Thoracic aorta (tissue), 2 donors: Measurements from ENCODE around the gene PRSS38. TPM values are rescaled to one million over a fixed set of nuclear protein-coding genes. Genes with fewer than 3 reads are reported as not detected.

Experiments used
- ATAC-seq: fragments of 150-250 bp; one replicate; pipeline ENCODE4 v1.8.0; 2017; ENCODE audit warnings: low read depth; ENCODE audit not compliant: insufficient number of reproducible peaks, low FRiP score
- DNase-seq: peaks from one replicate; pipeline ENCODE4 v3.0.0-alpha.2; 2020; ENCODE audit warnings: low spot score
- H3K27ac ChIP-seq, 2 donors: fragments of 200-600 bp; sonication (generic); 1 replicate in 1 of 2; 2 replicates in 1 of 2; pipeline ENCODE4 v1.5.1; 2016; ENCODE audit warnings: mild to moderate bottlenecking in 2 of 2, moderate library complexity in 2 of 2
- H3K27me3 ChIP-seq: fragments of 200-600 bp; sonication (generic); replicated peaks from 2 replicates; pipeline ENCODE4 v1.6.0; 2016; ENCODE audit warnings: mild to moderate bottlenecking; ENCODE audit not compliant: insufficient read depth
- H3K36me3 ChIP-seq: fragments of 200-600 bp; sonication (generic); one replicate; pipeline ENCODE4 v1.5.1; 2016
- H3K4me1 ChIP-seq, 2 donors: fragments of 200-600 bp; sonication (generic); 1 replicate in 1 of 2; 2 replicates in 1 of 2; pipeline versions ENCODE4 v1.5.1 to v1.6.0; 2016; ENCODE audit warnings: low read depth in 2 of 2, mild to moderate bottlenecking in 1 of 2; ENCODE audit not compliant: control insufficient read depth in 1 of 2
- H3K4me3 ChIP-seq: fragments of 200-600 bp; sonication (generic); 2 replicates; pipeline ENCODE4 v1.5.1; 2016; ENCODE audit warnings: mild to moderate bottlenecking
- H3K9me3 ChIP-seq: fragments of 200-600 bp; sonication (generic); 2 replicates; pipeline ENCODE4 v1.5.1; 2016
- total RNA-seq, 2 donors: library from RNA; depleted of rRNA; stranded (reverse); fragments of >200 nt; gene quantifications; one replicate each; pipeline versions ENCODE4 v1.1.0 to v1.2.3, GENCODE V29; 2016
- TF ChIP-seq, protein P1 (sequence below): fragments of 200-600 bp; sonication (generic); IDR thresholded peaks from one replicate; pipeline ENCODE4 v1.5.1; 2019; ENCODE audit warnings: antibody characterized with exemption

PRSS38 gene
- total RNA-seq, 2 donors from 2014 or later: not detected

DNA sequence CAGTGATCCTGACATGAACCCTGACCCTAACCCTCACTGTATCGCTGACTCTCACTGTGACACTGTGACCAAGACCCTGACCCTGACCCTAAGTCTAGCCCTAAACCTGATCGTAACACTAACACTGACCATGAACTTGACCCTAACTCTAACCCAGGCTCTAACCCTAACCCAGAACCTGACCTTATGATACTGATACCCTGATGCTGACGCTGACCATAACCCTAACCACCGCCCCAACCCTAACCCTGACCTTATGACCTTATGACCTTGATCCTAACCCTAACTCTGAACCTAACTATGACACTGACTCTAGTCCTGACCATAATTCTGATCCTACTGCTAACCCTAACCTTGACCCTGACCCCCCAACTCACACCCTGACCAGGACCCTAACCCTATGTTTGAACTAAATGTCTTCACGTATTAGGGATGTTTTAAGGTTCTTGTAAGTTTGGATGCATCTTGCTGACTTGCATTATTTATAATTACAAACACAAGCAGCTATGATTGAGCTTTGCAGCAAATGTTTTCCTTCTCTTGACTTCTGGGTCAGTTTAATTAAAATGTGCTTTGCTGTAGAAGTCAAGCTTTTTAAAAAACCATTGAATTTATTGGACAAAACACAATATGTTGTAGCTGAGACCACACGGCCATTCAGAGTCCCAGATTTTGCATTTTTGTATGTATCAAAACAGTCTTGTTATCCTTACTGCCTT lies 23.9 kb upstream of the PRSS38 start:
- peaks cover 12 to 28% of the 10 kb centered on the region in 2 donors for H3K4me1 ChIP-seq
- TF ChIP-seq, protein P1, sequence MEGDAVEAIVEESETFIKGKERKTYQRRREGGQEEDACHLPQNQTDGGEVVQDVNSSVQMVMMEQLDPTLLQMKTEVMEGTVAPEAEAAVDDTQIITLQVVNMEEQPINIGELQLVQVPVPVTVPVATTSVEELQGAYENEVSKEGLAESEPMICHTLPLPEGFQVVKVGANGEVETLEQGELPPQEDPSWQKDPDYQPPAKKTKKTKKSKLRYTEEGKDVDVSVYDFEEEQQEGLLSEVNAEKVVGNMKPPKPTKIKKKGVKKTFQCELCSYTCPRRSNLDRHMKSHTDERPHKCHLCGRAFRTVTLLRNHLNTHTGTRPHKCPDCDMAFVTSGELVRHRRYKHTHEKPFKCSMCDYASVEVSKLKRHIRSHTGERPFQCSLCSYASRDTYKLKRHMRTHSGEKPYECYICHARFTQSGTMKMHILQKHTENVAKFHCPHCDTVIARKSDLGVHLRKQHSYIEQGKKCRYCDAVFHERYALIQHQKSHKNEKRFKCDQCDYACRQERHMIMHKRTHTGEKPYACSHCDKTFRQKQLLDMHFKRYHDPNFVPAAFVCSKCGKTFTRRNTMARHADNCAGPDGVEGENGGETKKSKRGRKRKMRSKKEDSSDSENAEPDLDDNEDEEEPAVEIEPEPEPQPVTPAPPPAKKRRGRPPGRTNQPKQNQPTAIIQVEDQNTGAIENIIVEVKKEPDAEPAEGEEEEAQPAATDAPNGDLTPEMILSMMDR: no peak
- no peak overlapping the region for H3K4me3 ChIP-seq
- H3K27me3 ChIP-seq: no peaks in the 10 kb centered on the region
- no peak for ATAC-seq
- no peak for DNase-seq
- H3K9me3 ChIP-seq: no peaks in the 10 kb centered on the region
- no peak overlapping the region for H3K27ac ChIP-seq
- no peaks in the 10 kb centered on the region for H3K36me3 ChIP-seq

DNA sequence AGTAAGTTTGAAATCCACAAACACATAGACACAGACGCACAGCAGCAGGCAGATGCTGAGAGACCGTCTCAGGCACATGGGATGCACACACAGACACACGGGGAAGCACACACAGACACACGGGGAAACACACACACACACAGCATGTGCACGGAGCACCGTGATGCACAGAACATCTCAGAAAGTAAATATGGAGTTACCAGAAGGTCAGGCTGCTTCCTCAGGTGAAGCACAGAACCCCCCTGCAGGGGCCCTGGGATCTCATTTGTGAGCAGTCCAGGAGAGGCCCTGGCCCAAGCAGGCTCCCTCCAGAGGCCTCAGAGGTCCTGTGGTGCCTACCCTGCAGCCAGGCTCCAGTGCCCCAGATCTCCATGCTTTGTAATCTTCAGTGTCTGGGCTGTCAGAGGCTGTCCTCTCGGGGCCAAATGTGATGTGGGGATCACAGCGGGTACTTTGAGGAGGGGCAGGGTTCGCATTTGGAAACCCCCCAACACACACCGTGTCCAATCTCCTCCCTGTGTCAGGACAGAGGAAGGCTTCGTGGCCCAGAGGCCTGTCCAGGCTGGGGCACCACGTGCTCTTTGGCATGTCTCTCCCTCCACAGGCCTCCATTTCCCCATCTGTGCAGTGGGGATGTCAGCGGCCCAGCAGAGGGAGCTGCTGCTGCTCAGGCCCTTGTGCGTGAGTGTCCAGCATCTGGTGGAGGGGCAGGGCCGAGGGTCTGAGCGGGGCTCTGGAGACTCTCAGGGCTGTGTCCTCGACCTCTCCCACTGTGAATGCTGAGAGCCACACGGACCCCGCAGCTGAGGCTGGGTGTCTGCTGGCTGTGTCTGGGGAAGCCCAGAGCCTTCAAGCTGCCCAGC lies 23.0 kb upstream of the PRSS38 start:
- Histone ChIP-seq H3K4me3 (no peak overlapping the region), H3K27me3 (no peaks in the 10 kb centered on the region), H3K4me1 (peaks cover 6 to 20% of the 10 kb centered on the region in 2 donors), H3K9me3 (no peaks in the 10 kb centered on the region), H3K36me3 (no peaks in the 10 kb centered on the region), H3K27ac (no peak overlapping the region)
- ATAC-seq (no peak), DNase-seq (no peak)
- TF ChIP-seq, protein P1: no peak

DNA sequence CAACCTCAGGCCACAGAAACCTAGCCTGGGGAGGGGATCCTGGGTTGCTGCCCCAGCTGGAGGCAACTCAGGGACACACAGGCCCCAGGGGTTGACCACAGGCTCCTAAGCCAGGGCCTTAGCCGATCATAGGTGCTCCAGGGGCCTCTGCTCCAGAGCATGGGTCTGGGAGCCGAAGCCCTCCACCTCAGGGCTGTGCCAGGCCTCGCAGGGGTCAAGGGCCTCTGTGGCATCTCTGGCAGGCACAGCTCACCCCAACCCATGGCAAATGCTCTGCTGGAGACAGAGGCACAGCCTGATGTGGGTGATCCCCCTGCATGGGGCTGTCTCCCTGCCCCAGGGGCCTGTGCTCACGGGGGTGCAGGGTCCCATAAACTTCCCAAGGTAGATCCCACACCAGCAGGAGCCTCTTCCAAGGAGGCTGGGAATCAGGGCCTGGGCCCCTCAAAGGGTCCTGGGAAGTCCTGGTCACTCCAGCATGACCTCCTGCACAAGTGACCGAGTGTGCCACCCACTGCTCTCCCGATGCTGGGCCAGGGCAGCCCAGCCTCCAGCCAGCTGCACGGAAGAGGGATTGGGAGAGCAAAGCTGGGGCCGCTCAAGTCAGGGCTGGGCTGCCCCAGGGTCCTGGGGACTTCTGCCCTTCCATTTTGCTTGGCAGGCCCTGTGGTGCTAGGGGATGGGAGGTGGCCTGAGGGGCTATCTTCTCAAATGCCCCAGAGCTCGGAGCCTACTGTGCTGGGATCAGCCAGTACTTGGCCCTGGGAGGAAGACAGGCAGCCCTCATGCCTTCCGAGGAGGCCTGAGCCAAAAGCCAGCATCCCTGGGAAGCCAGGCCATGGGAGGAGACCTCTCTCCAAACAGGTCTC lies 22.2 kb upstream of the PRSS38 start:
- Histone ChIP-seq H3K27me3 (no peaks in the 10 kb centered on the region), H3K9me3 (no peaks in the 10 kb centered on the region), H3K4me1 (peaks cover 6 to 19% of the 10 kb centered on the region in 2 donors), H3K4me3 (no peak overlapping the region), H3K27ac (peak overlapping the region in 1 of 2 donors; percentile 25), H3K36me3 (no peaks in the 10 kb centered on the region)
- TF ChIP-seq, protein P1: no peak
- ATAC-seq (no peak), DNase-seq (no peak)

- DNase-seq (no peak), ATAC-seq (no peak)
- H3K27ac ChIP-seq: peak overlapping the region in 1 of 2 donors; percentile 25
Observed at GRCh38 chr1:227793948-227794816, 21.3 kb upstream of the PRSS38 start.

More at GRCh38 chr1:227793948-227794816, 21.3 kb upstream of the PRSS38 start:
- peak overlapping the region; percentile 24 for H3K4me3 ChIP-seq
- no peaks in the 10 kb centered on the region for H3K27me3 ChIP-seq
- H3K4me1 ChIP-seq: peaks cover 6 to 14% of the 10 kb centered on the region in 2 donors
- TF ChIP-seq, protein P1: no peak
- H3K36me3 ChIP-seq: no peaks in the 10 kb centered on the region
- no peaks in the 10 kb centered on the region for H3K9me3 ChIP-seq
